Lower lobe of right lung (tissue), 2 donors: ENCODE measurements around the gene PHF12. TPM values are rescaled to one million over a fixed set of nuclear protein-coding genes. Genes with fewer than 3 reads are reported as not detected.

Experiments used
- ATAC-seq, 2 donors: fragments of 200-7000 bp; cut with Tn5 transposase; one replicate each; pipeline ENCODE4 v1.9.1; 2020 to 2022; ENCODE audit warnings: mild to moderate bottlenecking in 2 of 2, moderate library complexity in 2 of 2
- DNase-seq: peaks from one replicate; pipeline ENCODE4 v3.0.0-alpha.2; 2020
- H3K27ac ChIP-seq: fragments of 200-600 bp; one replicate; pipeline ENCODE4 v1.8.0; 2022
- H3K27me3 ChIP-seq: fragments of 200-600 bp; one replicate; pipeline ENCODE4 v1.8.0; 2022; ENCODE audit warnings: low read depth
- H3K36me3 ChIP-seq: fragments of 200-600 bp; one replicate; pipeline ENCODE4 v1.8.0; 2022; ENCODE audit warnings: mild to moderate bottlenecking
- H3K4me1 ChIP-seq: fragments of 200-600 bp; one replicate; pipeline ENCODE4 v1.8.0; 2022
- H3K4me3 ChIP-seq: fragments of 200-600 bp; one replicate; pipeline ENCODE4 v1.8.0; 2022; ENCODE audit warnings: mild to moderate bottlenecking
- H3K9me3 ChIP-seq: fragments of 200-600 bp; one replicate; pipeline ENCODE4 v1.8.0; 2022
- CTCF ChIP-seq: fragments of 200-600 bp; IDR thresholded peaks from one replicate; pipeline ENCODE4 v1.8.0; 2022; ENCODE audit warnings: antibody characterized with exemption, mild to moderate bottlenecking
- intact Hi-C: fragments of 100-400 bp; cut with DNase I; formaldehyde crosslinking; loops from one replicate; pipeline ENCODE4 v1.11.0; 2022
- total RNA-seq: library from RNA; stranded (reverse); fragmentation: NEBNext Ultra II Directional; extraction: Animal tissue kit (Norgen Biotek cat#: 25700); gene quantifications from one replicate; pipeline ENCODE4 v1.2.1, GENCODE V29; 2021
- donor health status: DM: no; HTN: yes; CAD: no; lungs with severe emphysema.

The PHF12 gene
- total RNA-seq, 1 donor from 2014 or later: 36.2 TPM

DNA sequence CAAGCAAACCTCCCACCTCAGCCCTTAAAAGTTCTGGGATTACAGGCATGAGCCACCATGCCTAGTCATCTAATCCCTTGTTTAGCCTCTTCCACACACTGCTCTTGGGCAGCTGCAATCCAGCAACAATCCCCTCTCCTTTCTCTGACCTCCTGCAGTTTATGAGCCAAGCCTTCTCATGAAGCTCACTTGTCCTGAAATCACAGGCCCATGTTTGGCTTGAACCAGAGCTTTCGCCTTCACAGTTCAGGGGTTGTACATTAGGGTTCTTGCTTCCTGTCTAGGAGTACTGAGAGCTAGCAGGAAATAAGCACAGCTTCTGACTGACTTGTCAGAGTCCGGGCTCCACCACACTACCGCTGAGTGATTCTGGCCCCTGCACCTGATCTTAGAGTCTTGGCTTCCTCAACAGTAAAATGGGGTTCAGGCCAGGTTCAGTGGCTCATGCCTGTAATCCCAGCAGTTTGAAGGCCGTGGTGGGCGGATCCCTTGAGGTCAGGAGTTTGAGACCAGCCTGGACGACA, 80.2 kb downstream of the PHF12 start:
- no peak overlapping the region for H3K4me3 ChIP-seq
- ATAC-seq (peak in 1 of 2 donors; percentile 32), DNase-seq (no peak)
- TF ChIP-seq CTCF: no peak
- no peak overlapping the region for H3K27ac ChIP-seq
- intact Hi-C loops: no loop called here
- no peaks in the 10 kb centered on the region for H3K4me1 ChIP-seq
- no peaks in the 10 kb centered on the region for H3K27me3 ChIP-seq
- no peaks in the 10 kb centered on the region for H3K36me3 ChIP-seq
- H3K9me3 ChIP-seq: no peaks in the 10 kb centered on the region

DNA sequence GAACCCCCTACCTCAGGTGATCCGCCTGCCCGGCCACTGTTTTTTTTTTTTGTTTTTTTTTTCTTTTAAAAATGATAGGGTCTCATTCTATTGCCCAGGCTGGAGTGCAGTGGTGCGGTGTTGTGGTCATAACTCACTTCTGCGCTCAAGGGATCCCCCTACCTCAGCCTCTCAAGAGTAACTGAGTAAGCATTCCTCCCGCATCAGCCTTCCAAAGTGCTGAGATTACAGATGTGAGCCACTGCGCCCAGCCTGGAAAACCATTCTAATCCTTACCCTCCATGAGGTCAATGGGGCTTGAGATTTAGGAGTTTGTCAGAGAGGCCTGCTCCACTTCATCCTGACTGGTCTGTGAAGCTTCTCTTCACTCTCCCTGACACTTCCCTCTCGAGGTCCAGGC, 84.0 kb downstream of the PHF12 start:
- no peak for ATAC-seq
- no peak for DNase-seq
- Histone ChIP-seq H3K27me3 (no peaks in the 10 kb centered on the region), H3K36me3 (no peaks in the 10 kb centered on the region), H3K4me3 (no peak overlapping the region), H3K4me1 (peaks cover 5% of the 10 kb centered on the region), H3K27ac (no peak overlapping the region), H3K9me3 (no peaks in the 10 kb centered on the region)
- TF ChIP-seq CTCF: no peak
- intact Hi-C loops: no loop called here

GRCh38 chr17:28865946-28866752, 85.2 kb downstream of the PHF12 start:
- intact Hi-C loops: no loop called here
- H3K4me3 ChIP-seq: no peak overlapping the region
- no peak for TF ChIP-seq CTCF
- peaks cover 2% of the 10 kb centered on the region for H3K36me3 ChIP-seq
- no peak for DNase-seq
- no peaks in the 10 kb centered on the region for H3K9me3 ChIP-seq
- peak in 1 of 2 donors; percentile 14 for ATAC-seq
- peaks cover 5% of the 10 kb centered on the region for H3K4me1 ChIP-seq
- no peaks in the 10 kb centered on the region for H3K27me3 ChIP-seq
- no peak overlapping the region for H3K27ac ChIP-seq

DNA sequence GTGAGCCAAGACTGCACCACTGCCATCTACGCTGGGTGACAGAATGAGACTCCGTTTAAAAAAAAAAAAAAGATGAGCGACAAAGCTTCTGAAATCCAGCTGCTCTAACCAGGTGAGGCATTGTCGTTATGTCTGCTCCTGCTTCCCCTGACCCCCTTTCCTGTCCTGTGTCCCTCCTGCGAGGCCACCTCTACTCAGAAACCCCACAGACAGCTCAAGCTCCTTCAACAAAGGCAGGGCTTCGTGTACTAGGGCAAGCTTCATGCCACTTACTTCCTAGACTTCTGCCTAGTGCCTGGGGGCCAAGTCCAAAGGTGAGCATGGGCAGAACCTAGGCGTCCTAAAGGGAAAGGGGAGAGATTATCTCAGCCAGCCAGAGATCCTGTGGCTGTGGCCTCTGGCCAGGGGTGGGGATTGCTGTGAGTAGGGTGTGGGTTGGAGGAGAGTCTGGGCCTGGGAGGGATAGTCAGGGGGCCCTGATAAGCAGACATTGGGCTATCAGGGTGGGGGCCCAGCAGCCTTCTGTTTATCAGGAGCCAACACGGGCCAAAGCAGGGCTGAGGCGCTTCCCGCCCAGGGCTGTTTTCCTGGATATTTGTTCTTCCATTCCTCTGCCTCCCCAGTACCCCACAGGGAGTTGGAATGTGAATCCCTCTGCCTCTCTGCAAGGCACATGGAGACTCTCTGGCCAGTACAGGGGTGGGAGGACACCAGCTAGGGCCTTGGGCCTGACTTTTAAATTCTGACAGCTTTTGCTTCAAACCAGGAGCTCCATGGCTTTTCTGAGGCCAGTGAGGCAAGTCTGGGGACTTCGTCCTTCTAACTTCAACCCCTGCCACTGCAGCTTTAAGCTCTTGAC, 86.1 kb downstream of the PHF12 start:
- TF ChIP-seq CTCF: no peak
- DNase-seq: no peak
- no peak overlapping the region for H3K4me3 ChIP-seq
- peaks cover 5% of the 10 kb centered on the region for H3K4me1 ChIP-seq
- intact Hi-C loops: no loop called here
- peaks cover 12% of the 10 kb centered on the region for H3K36me3 ChIP-seq
- no peaks in the 10 kb centered on the region for H3K9me3 ChIP-seq
- ATAC-seq: no peak
- H3K27ac ChIP-seq: no peak overlapping the region
- H3K27me3 ChIP-seq: no peaks in the 10 kb centered on the region

DNA sequence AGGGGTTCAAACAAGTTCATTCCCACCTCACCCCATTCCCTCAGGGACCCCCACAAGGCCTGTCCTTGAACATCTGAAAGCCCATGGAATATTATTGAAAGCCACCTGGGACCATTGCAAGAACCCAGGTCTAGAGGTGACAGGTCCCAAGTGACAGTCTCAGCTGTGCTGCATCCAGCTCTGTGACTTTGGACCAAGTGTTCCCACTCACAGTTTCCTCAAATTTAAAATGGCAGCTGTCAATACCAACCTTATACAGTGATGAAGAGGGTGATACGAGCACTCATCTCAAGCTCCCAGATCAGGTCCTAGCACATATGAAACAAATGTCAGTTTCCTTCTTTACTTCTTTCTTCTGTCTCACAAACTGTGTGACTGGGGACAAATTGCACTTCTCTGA, 87.4 kb downstream of the PHF12 start:
- Histone ChIP-seq H3K27ac (no peak overlapping the region), H3K36me3 (peaks cover 24% of the 10 kb centered on the region), H3K9me3 (no peaks in the 10 kb centered on the region), H3K4me3 (no peak overlapping the region), H3K27me3 (no peaks in the 10 kb centered on the region), H3K4me1 (peaks cover 5% of the 10 kb centered on the region)
- DNase-seq (no peak), ATAC-seq (no peak)
- intact Hi-C loops: no loop called here
- no peak for TF ChIP-seq CTCF
